GM23338 (cell line): ENCODE results near the gene GOLGB1. TPM values are rescaled to one million over a fixed set of nuclear protein-coding genes. Genes with fewer than 3 reads are reported as not detected.

Source experiments
- ATAC-seq: fragments of 200-7000 bp; cut with Tn5 transposase; 3 replicates; pipeline ENCODE4 v1.9.1; 2020
- DNase-seq: peaks from one replicate; pipeline ENCODE4 v3.0.0-alpha.2; 2015; ENCODE audit warnings: low spot score
- H2AFZ ChIP-seq: fragments of 200-600 bp; sonication (generic); 2 replicates; pipeline ENCODE4 v1.8.0; 2016; ENCODE audit warnings: antibody characterized with exemption, mild to moderate bottlenecking, moderate library complexity
- H3F3A ChIP-seq: fragments of 200-600 bp; sonication (generic); replicated peaks from 2 replicates; pipeline ENCODE4 v1.8.0; 2017; ENCODE audit warnings: antibody characterized with exemption, mixed run types, low read depth
- H3K27ac ChIP-seq: fragments of 200-600 bp; sonication (generic); 2 replicates; pipeline ENCODE4 v1.6.1; 2016; ENCODE audit warnings: low read depth
- H3K27me3 ChIP-seq: fragments of 200-600 bp; sonication (generic); 2 replicates; pipeline ENCODE4 v1.8.0; 2016; ENCODE audit warnings: mild to moderate bottlenecking, mixed run types, moderate library complexity; ENCODE audit not compliant: insufficient read depth
- H3K36me3 ChIP-seq: fragments of 200-600 bp; sonication (generic); 2 replicates; pipeline ENCODE4 v1.8.0; 2016; ENCODE audit warnings: mild to moderate bottlenecking; ENCODE audit not compliant: insufficient read depth
- H3K4me1 ChIP-seq: fragments of 200-600 bp; sonication (generic); 2 replicates; pipeline ENCODE4 v1.8.0; 2016; ENCODE audit warnings: mild to moderate bottlenecking, moderate library complexity; ENCODE audit not compliant: insufficient read depth
- H3K4me2 ChIP-seq: fragments of 200-600 bp; sonication (generic); 2 replicates; pipeline ENCODE4 v1.7.1; 2017; ENCODE audit warnings: mixed run types
- H3K4me3 ChIP-seq: fragments of 200-600 bp; sonication (generic); 2 replicates; pipeline ENCODE4 v1.6.1; 2016; ENCODE audit warnings: mixed run types
- H3K79me2 ChIP-seq: fragments of 200-600 bp; sonication (generic); replicated peaks from 2 replicates; pipeline ENCODE4 v1.8.0; 2017; ENCODE audit warnings: mild to moderate bottlenecking; ENCODE audit not compliant: insufficient read depth
- H3K9me2 ChIP-seq: fragments of 200-600 bp; sonication (generic); 2 replicates; pipeline ENCODE4 v1.8.0; 2017; ENCODE audit not compliant: insufficient read depth
- H4K20me1 ChIP-seq: fragments of 200-600 bp; sonication (generic); replicated peaks from 2 replicates; pipeline ENCODE4 v1.8.0; 2017; ENCODE audit warnings: mild to moderate bottlenecking; ENCODE audit not compliant: insufficient read depth
- H3K27ac Mint-ChIP-seq: 2 replicates; pipeline ENCODE4 v1.8.0; 2020; ENCODE audit warnings: inconsistent platforms, mild to moderate bottlenecking, moderate library complexity, mixed read lengths
- H3K27me3 Mint-ChIP-seq: 3 replicates; pipeline ENCODE4 v1.8.0; 2022; ENCODE audit warnings: low read depth, mild to moderate bottlenecking, moderate library complexity, mixed read lengths, inconsistent platforms; ENCODE audit not compliant: insufficient read depth, poor library complexity
- H3K36me3 Mint-ChIP-seq: 3 replicates; pipeline ENCODE4 v1.8.0; 2021; ENCODE audit warnings: low read depth, mild to moderate bottlenecking, inconsistent platforms, moderate library complexity, mixed read lengths
- H3K4me1 Mint-ChIP-seq: 3 replicates; pipeline ENCODE4 v1.8.0; 2020; ENCODE audit warnings: mild to moderate bottlenecking, inconsistent platforms, mixed read lengths
- H3K4me3 Mint-ChIP-seq: 3 replicates; pipeline ENCODE4 v1.8.0; 2021; ENCODE audit warnings: moderate library complexity, mild to moderate bottlenecking, inconsistent platforms, mixed read lengths
- H3K9me3 Mint-ChIP-seq: 3 replicates; pipeline ENCODE4 v1.8.0; 2020; ENCODE audit warnings: moderate library complexity, mild to moderate bottlenecking, inconsistent platforms, mixed read lengths
- CREB1 ChIP-seq: fragments of 250-450 bp; sonication (Bioruptor Pico); IDR thresholded peaks from 2 replicates; pipeline ENCODE4 v1.5.0; 2020; ENCODE audit warnings: low read depth, mild to moderate bottlenecking, moderate library complexity
- CTCF ChIP-seq, 2 experiments: fragments of 200-600 bp in 1 of 2; sonication (generic) in 1 of 2; conservative IDR thresholded peaks; 2 replicates each; pipeline versions ENCODE4 v1.5.1 to v1.6.1; 2016 to 2017; ENCODE audit warnings: antibody characterized with exemption in 2 of 2, low read depth in 2 of 2, mild to moderate bottlenecking in 2 of 2, moderate library complexity in 1 of 2
- ETS1 ChIP-seq: IDR thresholded peaks from 2 replicates; pipeline ENCODE4 v1.6.1; 2016; ENCODE audit warnings: antibody characterized with exemption
- EZH2 ChIP-seq: fragments of 200-600 bp; sonication (generic); IDR thresholded peaks from one replicate; pipeline ENCODE4 v1.8.0; 2017; ENCODE audit warnings: antibody characterized with exemption, mild to moderate bottlenecking, low read depth; ENCODE audit not compliant: unreplicated experiment
- EZH2phosphoT487 ChIP-seq: fragments of 200-600 bp; sonication (generic); IDR thresholded peaks from one replicate; pipeline ENCODE4 v1.8.1; 2018; ENCODE audit warnings: antibody characterized with exemption; ENCODE audit not compliant: unreplicated experiment
- JUNB ChIP-seq: IDR thresholded peaks from one replicate; pipeline ENCODE4 v1.6.1; 2016; ENCODE audit warnings: antibody characterized with exemption; ENCODE audit not compliant: unreplicated experiment
- NANOG ChIP-seq: IDR thresholded peaks from 2 replicates; pipeline ENCODE4 v1.6.1; 2016; ENCODE audit warnings: antibody characterized with exemption, borderline replicate concordance
- POLR2AphosphoS5 ChIP-seq: IDR thresholded peaks from 2 replicates; pipeline ENCODE4 v1.6.1; 2016; ENCODE audit warnings: antibody characterized with exemption, low read depth
- REST ChIP-seq: IDR thresholded peaks from one replicate; pipeline ENCODE4 v1.6.1; 2018; ENCODE audit warnings: antibody characterized with exemption; ENCODE audit not compliant: unreplicated experiment
- STAT1 ChIP-seq: IDR thresholded peaks from one replicate; pipeline ENCODE4 v1.6.1; 2016; ENCODE audit warnings: antibody characterized with exemption; ENCODE audit not compliant: unreplicated experiment
- ZNF114 ChIP-seq: fragments of 250-450 bp; sonication (Bioruptor Pico); IDR thresholded peaks from 2 replicates; pipeline ENCODE4 v1.5.0; 2020; ENCODE audit warnings: mild to moderate bottlenecking, moderate library complexity
- ZNF331 ChIP-seq: fragments of 250-450 bp; sonication (Bioruptor Pico); IDR thresholded peaks from 2 replicates; pipeline ENCODE4 v1.5.0; 2020; ENCODE audit warnings: low read depth, mild to moderate bottlenecking, moderate library complexity
- ZNF462 ChIP-seq: fragments of 250-450 bp; sonication (Bioruptor Pico); IDR thresholded peaks from 2 replicates; pipeline ENCODE4 v1.5.0; 2020; ENCODE audit warnings: mild to moderate bottlenecking, moderate library complexity
- polyA plus RNA-seq: library from polyadenylated mRNA; unstranded; fragments of >200 nt; fragmentation: Nextera tagmentation; extraction: Ambion mirVana; gene quantifications from 2 replicates; pipeline ENCODE4 v1.2.1, GENCODE V29; 2016
- total RNA-seq: library from RNA; depleted of rRNA; stranded (reverse); fragments of >200 nt; shearing (Covaris generic); gene quantifications from 2 replicates; pipeline ENCODE4 v1.2.3, GENCODE V29; 2014

GOLGB1 gene
- total and polyA plus RNA-seq, 2 experiments from 2014 or later: 34.5 to 56.8 TPM

GRCh38 chr3:121768452-121768851 is 18.9 kb upstream of the GOLGB1 start:
- Histone ChIP-seq H3K4me2 (no peak overlapping the region), H3K27ac (no peak overlapping the region), H4K20me1 (no peaks in the 10 kb centered on the region), H3F3A (no peaks in the 10 kb centered on the region), H3K79me2 (no peaks in the 10 kb centered on the region), H3K9me2 (no peaks in the 10 kb centered on the region), H3K27me3 (no peaks in the 10 kb centered on the region), H3K4me1 (no peaks in the 10 kb centered on the region), H2AFZ (no peak overlapping the region), H3K4me3 (no peak overlapping the region), H3K36me3 (peaks cover 6% of the 10 kb centered on the region)
- no peak overlapping the region for H3K27ac Mint-ChIP-seq
- H3K36me3 Mint-ChIP-seq: peaks cover 30% of the 10 kb centered on the region
- H3K27me3 Mint-ChIP-seq: peaks cover 4% of the 10 kb centered on the region
- H3K4me1 Mint-ChIP-seq: no peaks in the 10 kb centered on the region
- DNase-seq: no peak
- no peaks in the 10 kb centered on the region for H3K9me3 Mint-ChIP-seq
- no peak for ATAC-seq
- no peak overlapping the region for H3K4me3 Mint-ChIP-seq
- TF ChIP-seq STAT1: no peak
- no peak for TF ChIP-seq EZH2
- TF ChIP-seq ZNF462 (CRISPR knock-in tag): no peak
- TF ChIP-seq REST: no peak
- TF ChIP-seq POLR2AphosphoS5: no peak
- TF ChIP-seq EZH2phosphoT487: no peak
- TF ChIP-seq ZNF331 (CRISPR knock-in tag): no peak
- no peak for TF ChIP-seq CTCF (conservative IDR thresholded peaks at IDR 0.05; ENCODE audit: low read depth in 2 of 2)
- TF ChIP-seq ZNF114: no peak
- no peak for TF ChIP-seq NANOG
- TF ChIP-seq CREB1: no peak
- no peak for TF ChIP-seq ETS1
- no peak for TF ChIP-seq JUNB
